GM11168 (cell line): ENCODE measurements around the gene HOXA9.

ENCODE experiments used
- in situ Hi-C: fragments of 300-500 bp; cut with MboI; formaldehyde crosslinking; loops from one replicate; pipeline ENCODE4 v1.12.0; 2022; ENCODE audit warnings: low sequenced_read_pairs; ENCODE audit not compliant: unreplicated experiment

HOXA9 gene

GRCh38 chr7:27158436-27159265, 6.7 kb downstream of the HOXA9 start:
- in situ Hi-C loops = loop anchor here (10.0 kb wide), 2 partner anchors 654 to 794 kb away; no protein-coding TSS in a partner anchor

- in situ Hi-C loops = loop anchor here (10.0 kb wide), 2 partner anchors 653 to 793 kb away; no protein-coding TSS in a partner anchor
Measured at GRCh38 chr7:27157702-27158431, 7.5 kb downstream of the HOXA9 start.

DNA sequence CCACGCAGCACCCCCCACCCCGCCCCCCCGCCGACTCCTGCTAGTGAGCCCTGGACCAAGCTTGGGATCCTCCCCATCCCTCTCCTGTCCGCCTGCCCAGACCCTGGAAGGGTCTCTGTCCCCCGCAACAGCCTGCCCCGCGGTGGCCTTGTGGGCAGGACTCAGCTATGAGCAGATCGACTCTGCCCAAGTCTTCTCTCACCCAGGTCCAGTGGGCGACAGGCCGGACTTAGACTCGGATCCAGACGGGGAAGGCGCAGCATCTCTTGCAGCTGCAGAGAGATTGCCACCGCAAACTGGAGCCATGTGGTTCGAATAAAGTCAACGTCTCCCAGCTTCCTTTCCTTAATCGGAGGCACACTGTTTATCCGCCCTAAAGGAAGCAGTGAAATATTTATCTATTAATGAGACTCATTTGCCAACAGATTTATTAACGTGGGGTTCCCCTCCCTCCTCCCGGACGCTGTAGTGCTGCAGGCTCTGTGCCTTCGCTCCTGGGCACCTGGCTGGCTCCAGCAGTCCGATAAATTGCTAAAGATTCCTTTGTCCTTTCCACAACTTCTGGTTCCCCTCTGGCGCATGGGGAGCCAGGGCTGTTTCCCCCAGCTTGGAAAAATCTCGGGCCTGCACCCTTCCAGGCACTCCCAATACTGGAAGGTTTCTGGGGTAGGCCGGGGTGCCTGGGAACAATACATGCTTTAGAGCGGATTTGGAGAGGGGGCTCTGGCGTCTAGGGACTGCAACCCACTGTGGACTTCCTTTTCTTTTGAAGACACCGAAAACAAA, 8.2 kb downstream of the HOXA9 start:
- in situ Hi-C loops = loop anchor here (10.0 kb wide), 2 partner anchors 652 to 792 kb away; no protein-coding TSS in a partner anchor

GRCh38 chr7:27156508-27156898, 8.8 kb downstream of the HOXA9 start, which contains the start of gene HOXA7:
Gene HOXA7 (minus strand): TSS chr7:27156675. CDS start chr7:27156545, 130 bp downstream.
- in situ Hi-C loops = loop anchor here (10.0 kb wide), 2 partner anchors 652 to 792 kb away; no protein-coding TSS in a partner anchor

- in situ Hi-C loops = loop anchor here (10.0 kb wide), 2 partner anchors 651 to 791 kb away; no protein-coding TSS in a partner anchor
Measured at GRCh38 chr7:27155816-27156507, 9.4 kb downstream of the HOXA9 start.

DNA sequence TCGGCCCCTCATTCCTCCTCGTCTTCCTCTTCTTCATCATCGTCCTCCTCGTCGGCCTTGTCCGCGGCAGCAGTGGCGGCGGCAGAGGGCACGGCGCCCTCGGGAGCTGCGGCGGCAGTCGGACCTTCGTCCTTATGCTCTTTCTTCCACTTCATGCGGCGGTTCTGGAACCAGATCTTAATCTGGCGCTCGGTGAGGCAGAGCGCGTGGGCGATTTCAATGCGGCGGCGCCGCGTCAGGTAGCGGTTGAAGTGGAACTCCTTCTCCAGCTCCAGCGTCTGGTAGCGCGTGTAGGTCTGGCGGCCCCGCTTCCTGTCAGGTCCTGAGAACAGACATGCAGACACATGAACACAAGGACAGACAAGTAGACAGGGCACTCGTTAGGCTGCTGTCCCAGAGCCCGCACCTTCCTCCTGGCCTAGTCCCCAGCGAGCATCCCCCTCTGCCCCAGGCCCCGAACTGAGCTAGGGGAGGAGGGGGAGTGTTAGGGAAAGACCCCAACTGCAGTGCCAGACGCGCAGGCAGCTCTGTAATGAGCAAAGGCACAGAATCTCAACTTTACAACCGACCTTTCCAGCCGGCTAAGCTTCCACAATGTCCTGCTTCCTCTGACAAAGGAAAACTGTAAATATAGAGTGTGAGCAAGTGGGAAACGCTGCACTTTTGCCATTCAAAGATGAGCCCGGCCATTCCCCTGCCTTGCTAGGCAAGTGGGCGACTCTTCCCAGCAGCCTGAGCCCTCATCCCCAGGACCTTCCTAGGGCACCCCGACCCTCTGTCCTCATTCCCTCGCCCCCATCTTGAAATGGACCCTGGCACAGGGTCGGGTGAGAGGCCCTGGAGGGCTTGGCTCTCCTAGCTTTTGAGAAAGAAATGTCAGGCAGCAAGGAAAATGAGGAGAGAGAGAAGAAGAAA, 10.2 kb downstream of the HOXA9 start:
- in situ Hi-C loops = loop anchor here (10.0 kb wide), 2 partner anchors 650 to 790 kb away; no protein-coding TSS in a partner anchor

DNA sequence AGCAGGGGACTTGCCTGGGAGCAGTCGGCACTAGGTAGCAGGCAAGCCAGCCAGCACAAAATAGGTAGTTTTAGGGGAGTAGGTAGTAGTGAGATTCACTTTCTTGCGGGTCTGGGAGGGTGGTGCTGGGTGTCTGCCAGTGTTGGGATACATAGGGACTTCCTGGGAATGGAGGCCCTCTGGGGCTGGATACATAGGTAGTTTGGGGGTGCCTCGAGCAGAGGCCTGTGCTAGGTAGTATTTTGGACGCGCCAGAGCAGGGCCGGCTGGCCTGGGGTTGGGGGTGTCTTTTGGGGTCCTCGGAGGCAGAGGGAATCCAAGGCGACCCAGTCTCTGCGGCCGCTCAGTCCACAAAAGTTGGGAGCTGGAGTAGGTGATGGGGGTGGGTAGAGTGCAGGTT, 11.0 kb downstream of the HOXA9 start:
- in situ Hi-C loops = loop anchor here (10.0 kb wide), 2 partner anchors 650 to 790 kb away; no protein-coding TSS in a partner anchor

- in situ Hi-C loops = loop anchor here (10.0 kb wide), 2 partner anchors 649 to 789 kb away; no protein-coding TSS in a partner anchor
Measured at GRCh38 chr7:27153526-27153925, 11.8 kb downstream of the HOXA9 start.

DNA sequence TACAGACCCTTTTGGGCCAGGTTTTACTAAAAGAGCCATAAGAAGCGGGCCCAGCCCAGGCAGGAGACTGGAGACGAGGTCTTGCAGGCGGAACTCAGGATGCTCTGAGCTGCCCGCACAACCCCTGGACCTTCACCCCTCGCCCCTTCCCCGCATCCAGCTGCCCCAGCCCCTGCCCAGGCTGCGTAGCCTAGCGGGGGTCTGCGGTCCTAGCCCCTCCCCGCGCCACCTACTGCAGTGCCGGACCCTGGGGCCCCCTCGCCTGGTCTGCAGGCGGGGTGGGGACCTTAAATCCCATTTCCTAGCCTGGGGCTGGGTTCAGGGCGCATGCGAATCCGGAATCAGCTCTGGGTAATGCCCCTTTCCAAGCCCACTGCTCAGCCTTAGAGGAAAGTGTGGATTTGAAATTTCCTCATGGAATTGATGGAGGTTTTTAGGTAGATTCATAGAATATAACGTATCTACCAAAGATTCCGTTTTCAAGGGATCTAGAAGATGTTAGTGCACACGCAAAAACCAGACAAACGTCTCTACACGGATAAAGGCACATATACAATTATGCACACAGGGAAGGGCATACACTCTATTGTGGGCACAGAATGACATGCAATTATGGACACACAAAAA, 12.4 kb downstream of the HOXA9 start:
- in situ Hi-C loops = loop anchor here (10.0 kb wide), 2 partner anchors 648 to 788 kb away; no protein-coding TSS in a partner anchor

DNA sequence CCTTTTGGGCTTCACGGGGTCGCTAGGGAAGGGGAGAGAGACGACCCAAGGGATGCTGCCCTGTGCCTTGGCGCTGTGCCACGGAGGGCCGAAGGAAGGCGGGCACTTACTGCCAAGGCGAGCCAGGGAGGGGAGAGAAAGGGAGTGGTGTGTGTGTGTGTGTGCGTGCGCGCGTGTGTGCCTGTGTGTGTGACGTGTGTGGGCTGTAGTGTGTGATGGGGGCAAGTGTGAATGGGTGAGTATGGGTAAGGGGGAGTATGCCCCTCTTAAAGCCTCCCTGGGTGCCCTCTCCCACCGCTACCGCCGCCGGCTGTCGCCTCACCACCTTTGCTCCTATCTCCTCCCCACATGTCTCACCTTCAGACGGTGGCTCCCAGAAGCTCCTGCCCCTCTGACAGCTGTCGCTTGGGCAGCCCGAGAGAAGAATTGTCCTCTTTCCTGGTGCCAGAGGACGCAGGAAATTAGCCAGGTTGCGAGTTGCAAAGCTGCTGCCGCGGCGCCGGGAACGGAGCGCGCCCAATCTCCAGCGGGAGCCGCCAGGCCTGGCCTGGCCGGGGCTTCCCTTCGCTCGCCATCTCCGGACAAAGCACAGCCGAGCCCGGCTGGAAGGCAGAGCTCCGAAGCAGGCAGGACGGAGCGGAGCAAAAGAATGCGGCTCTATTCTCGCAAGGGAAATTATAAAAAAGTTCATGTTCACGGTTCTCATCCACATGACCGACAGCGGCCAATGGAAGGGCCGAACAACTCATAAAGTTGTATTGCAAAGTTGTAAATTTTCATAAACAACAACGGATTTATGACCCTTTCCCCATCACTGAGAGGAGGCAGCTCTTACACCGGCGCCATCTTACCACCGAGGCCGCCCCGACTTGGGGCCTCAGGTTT, 13.2 kb downstream of the HOXA9 start, which contains the start of gene HOXA3:
Gene HOXA3 (minus strand): TSS at position 653 of the 885 bp plus-strand sequence. CDS start 41,943 bp downstream, outside the sequence.
- in situ Hi-C loops = loop anchor here (10.0 kb wide), 2 partner anchors 647 to 787 kb away; no protein-coding TSS in a partner anchor

- in situ Hi-C loops = loop anchor here (10.0 kb wide), 2 partner anchors 647 to 787 kb away; no protein-coding TSS in a partner anchor
Measured at GRCh38 chr7:27151341-27151930, 13.9 kb downstream of the HOXA9 start.

DNA sequence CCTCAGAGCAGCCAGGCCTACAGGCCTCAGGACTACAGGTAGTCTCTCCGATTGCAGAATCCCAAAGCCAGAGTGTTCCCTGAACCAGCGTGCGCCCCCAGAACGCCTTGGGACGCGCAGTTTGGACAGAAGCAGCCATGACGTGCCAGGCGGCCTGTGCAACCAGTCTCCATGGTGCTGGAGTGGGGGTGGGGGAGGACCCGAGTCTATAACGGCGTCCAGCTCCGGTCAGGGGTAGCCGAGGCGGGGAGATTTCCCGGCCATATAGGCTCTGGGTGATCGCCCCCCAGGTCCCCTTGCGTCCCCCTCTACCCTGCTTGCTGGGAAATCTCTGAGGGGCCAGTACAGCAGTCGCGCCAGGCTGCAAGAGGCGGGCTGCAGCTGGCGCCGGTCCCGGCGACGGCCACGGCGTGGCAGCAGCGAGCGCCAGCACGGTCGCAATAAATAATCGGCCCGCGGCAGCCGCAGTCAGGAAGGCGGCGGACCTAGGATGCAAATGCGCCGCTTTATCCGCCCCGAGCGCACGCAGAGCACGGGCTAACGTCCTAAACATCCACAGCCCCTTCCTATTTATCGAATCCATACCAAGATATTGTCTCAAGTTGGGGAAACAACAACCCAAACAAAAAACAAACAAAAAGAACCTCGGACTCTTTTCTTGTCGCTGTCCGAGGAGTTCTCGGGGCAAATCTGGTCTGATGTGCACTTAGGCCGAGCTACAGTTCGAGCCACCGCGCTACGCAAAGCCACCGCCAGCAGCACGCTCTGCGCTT, 14.6 kb downstream of the HOXA9 start:
- in situ Hi-C loops = loop anchor here (10.0 kb wide), 2 partner anchors 646 to 786 kb away; no protein-coding TSS in a partner anchor

DNA sequence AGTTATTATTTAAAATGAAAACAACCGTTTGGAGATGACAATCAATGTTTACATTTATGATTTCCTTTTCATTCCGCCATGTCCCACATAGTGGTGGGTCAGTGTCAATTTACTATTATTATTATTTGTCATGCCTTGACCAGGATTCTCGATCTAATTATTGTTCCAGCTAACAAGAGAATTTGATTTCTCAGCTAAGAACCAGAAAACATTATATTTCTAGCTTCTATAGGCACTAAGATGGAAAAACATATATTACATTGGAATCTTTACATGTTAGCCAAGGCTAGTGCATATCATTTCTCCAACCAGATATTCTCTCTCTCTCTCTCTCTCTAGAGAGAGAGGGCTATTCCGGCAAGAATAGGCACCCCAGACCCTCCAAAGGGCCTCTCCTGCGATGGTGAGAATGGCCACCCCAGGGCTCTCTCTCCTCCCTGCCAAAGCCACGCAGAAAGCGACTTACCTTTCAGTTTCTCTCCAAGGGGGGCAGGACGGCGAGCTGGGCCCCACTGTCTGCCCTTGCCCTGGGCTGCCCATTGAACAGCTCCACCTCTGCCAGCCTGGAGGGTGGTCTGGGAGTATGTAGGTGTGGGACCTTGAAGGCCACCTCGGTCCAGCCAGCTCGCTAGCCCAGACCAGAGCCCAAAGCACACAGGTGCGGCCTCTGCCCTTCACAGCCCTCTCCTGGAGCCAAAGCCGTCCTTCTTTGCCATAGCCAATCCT, 15.3 kb downstream of the HOXA9 start:
- in situ Hi-C loops = loop anchor here (10.0 kb wide), 2 partner anchors 645 to 785 kb away; no protein-coding TSS in a partner anchor

- in situ Hi-C loops = no loop called here
Measured at GRCh38 chr7:27148756-27149641, 16.3 kb downstream of the HOXA9 start.
